ENCODE results near the gene PTK7.
"Not testable (repeated sequence)": the region's sequence is repeated elsewhere in the genome, so short reads cannot be mapped to it uniquely, and the experiment has no call there.

Gene PTK7

GRCh38 chr6:43075670-43076463 is at the start of gene PTK7:
TSS of gene PTK7 (plus strand) at chr6:43076314. CDS start at chr6:43076489, 175 bp downstream.
- Mint-ChIP-seq H3K36me3 (peaks cover 32% of the 10 kb centered on the region), H3K27me3 (peaks cover 33% of the 10 kb centered on the region), H3K4me1 (no peaks in the 10 kb centered on the region), H3K4me3 (peak within 1 kb of the TSS; percentile 51), H3K27ac (no peak within 1 kb of the TSS), H3K9me3 (no peaks in the 10 kb centered on the region)
- peak; percentile 51 for ATAC-seq

- ATAC-seq, result no peak
- Mint-ChIP-seq H3K27me3 (no peaks in the 10 kb centered on the region), H3K4me3 (no peak overlapping the region), H3K36me3 (peaks cover 53% of the 10 kb centered on the region), H3K4me1 (peaks cover 16% of the 10 kb centered on the region), H3K27ac (no peak overlapping the region), H3K9me3 (no peaks in the 10 kb centered on the region)
These were observed 49.7 kb upstream of the PTK7 start for GRCh38 chr6:43026365-43026764.

DNA sequence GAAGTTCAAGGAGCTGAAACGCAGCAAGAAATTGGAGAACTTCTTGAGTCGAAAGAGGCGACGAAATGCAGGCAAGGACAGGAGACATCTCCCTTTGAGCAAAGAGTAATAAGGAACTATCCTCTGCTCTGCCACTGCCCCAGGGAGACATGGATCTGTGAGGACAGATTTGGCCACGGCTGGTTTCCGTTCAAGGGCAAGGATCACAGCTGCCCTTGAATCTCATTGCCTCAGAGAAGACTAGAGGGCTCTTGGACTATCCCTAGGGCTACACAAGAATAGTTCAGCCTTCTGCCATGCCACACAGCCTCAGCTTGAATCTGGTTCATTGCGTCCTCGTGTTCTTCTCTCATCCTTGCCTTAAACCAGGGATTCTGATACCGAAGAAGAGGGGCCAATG is 47.0 kb upstream of the PTK7 start:
- H3K4me1 Mint-ChIP-seq, result peaks cover 7% of the 10 kb centered on the region
- no peak overlapping the region for H3K27ac Mint-ChIP-seq
- no peak overlapping the region for H3K4me3 Mint-ChIP-seq
- no peaks in the 10 kb centered on the region for H3K27me3 Mint-ChIP-seq
- H3K36me3 Mint-ChIP-seq, result peaks cover 63% of the 10 kb centered on the region
- no peak for ATAC-seq
- H3K9me3 Mint-ChIP-seq, result no peaks in the 10 kb centered on the region

GRCh38 chr6:43032326-43032725 is 43.8 kb upstream of the PTK7 start:
- H3K27ac Mint-ChIP-seq, result no peak overlapping the region
- H3K9me3 Mint-ChIP-seq, result no peaks in the 10 kb centered on the region
- no peaks in the 10 kb centered on the region for H3K4me1 Mint-ChIP-seq
- H3K4me3 Mint-ChIP-seq, result no peak overlapping the region
- peaks cover 55% of the 10 kb centered on the region for H3K36me3 Mint-ChIP-seq
- no peaks in the 10 kb centered on the region for H3K27me3 Mint-ChIP-seq
- no peak for ATAC-seq

DNA sequence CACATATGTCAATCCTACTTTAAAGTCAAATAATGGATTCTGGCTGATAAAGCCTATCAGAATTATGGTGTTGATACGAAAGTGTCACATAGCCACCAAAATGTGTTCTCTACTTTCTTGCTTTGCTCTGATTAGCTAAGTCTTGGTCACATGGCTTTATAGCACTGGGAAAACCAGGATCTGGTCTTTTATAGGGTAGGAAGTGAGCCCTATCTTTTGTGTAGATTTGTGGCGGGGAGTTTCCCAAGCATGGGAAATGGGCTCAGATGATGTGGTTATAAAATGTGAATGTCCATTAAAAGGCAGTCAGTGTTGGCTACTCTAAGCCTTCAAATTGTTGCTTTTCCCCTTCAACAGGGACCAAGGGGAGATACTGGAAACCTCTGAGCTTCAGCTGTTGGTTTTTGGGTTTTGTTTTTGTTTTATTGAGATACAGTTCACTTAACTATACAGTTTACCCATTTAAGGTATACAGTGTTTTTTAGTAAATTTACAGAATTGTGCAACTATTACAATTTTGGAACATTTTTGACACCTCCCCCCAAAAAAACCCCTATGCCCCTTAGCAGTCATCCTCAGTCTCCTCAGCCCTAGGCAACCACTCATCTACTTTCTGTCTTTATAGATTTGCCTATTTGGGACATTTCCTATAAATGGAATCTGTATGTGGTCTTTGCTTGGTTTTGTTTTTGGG is 42.5 kb upstream of the PTK7 start:
- Mint-ChIP-seq H3K36me3 (peaks cover 56% of the 10 kb centered on the region), H3K27ac (no peak overlapping the region), H3K4me1 (no peaks in the 10 kb centered on the region)

GRCh38 chr6:43034190-43034525 is 42.0 kb upstream of the PTK7 start:
- H3K4me3 Mint-ChIP-seq, result no peak overlapping the region
- H3K4me1 Mint-ChIP-seq, result no peaks in the 10 kb centered on the region
- peaks cover 56% of the 10 kb centered on the region for H3K36me3 Mint-ChIP-seq
- ATAC-seq, result no peak
- H3K9me3 Mint-ChIP-seq, result no peaks in the 10 kb centered on the region
- no peaks in the 10 kb centered on the region for H3K27me3 Mint-ChIP-seq
- no peak overlapping the region for H3K27ac Mint-ChIP-seq

More for the DNA sequence above, 42.5 kb upstream of the PTK7 start:
- Mint-ChIP-seq H3K4me3 (no peak overlapping the region), H3K9me3 (no peaks in the 10 kb centered on the region), H3K27me3 (no peaks in the 10 kb centered on the region)
- no peak for ATAC-seq

DNA sequence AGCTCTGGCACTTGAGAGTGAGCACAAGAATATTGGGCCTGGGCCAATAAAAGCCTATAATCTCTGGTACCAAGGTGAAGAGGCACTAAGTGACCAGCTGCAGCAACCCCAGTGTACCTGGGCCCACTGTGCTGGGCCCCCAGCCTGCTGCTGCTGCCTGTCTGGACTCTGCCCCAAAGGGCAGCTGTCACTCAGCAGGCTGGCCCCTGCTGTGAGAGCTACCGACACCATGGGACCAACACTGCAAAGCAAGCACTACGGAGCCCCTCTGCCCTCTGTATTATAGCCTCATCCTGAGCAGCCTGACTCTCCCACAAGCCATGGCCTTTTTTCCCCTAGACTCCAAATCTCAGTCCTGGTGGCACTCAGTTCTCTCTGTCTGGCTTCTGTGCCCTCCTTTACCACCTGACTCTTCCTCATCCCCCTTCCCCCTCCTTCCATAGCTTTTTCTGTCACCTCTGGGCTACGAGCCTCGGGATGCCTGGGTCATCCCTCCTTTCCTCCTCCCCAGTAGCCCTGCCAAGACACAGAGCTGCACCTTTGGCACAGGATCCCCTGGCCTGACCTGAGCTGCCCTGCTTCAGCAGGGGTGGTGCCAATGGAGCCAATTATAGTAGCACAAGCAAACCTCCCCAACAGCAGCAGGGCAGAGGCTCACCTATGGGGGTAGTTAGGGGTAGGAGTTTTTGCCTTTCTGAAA is 40.5 kb upstream of the PTK7 start:
- Mint-ChIP-seq H3K27me3 (no peaks in the 10 kb centered on the region), H3K36me3 (peaks cover 56% of the 10 kb centered on the region)

DNA sequence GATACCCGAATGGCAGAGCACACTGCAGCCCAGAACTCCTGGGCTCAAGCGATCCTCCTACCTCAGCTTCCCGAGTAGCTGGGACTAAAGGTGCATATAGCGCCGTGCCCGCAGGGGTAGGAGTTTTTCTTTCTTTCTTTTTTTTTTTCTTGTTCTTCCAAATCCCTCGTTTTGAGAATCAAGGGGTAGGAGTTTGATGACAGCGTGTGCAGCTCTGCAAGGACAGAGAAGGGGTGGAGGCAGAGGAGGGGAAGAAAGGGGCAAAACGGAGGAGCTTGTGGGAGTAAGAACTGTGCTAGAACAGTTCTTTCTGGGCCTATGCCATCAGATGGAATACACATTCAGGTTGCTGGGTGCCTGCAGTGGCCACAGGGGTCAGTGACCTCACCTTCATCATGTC is 39.4 kb upstream of the PTK7 start:
- Mint-ChIP-seq H3K9me3 (no peaks in the 10 kb centered on the region), H3K4me3 (no peak overlapping the region), H3K27me3 (no peaks in the 10 kb centered on the region), H3K4me1 (peaks cover 5% of the 10 kb centered on the region), H3K27ac (no peak overlapping the region), H3K36me3 (peaks cover 62% of the 10 kb centered on the region)
- no peak for ATAC-seq

More for the DNA sequence above, 40.5 kb upstream of the PTK7 start:
- no peak for ATAC-seq
- Mint-ChIP-seq H3K4me3 (no peak overlapping the region), H3K4me1 (no peaks in the 10 kb centered on the region), H3K9me3 (no peaks in the 10 kb centered on the region), H3K27ac (no peak overlapping the region)

- Mint-ChIP-seq H3K27ac (no peak overlapping the region), H3K4me1 (peaks cover 5% of the 10 kb centered on the region), H3K4me3 (no peak overlapping the region), H3K27me3 (no peaks in the 10 kb centered on the region), H3K9me3 (no peaks in the 10 kb centered on the region), H3K36me3 (peaks cover 59% of the 10 kb centered on the region)
- ATAC-seq, result no peak
These were observed 38.9 kb upstream of the PTK7 start for GRCh38 chr6:43037197-43037596.

DNA sequence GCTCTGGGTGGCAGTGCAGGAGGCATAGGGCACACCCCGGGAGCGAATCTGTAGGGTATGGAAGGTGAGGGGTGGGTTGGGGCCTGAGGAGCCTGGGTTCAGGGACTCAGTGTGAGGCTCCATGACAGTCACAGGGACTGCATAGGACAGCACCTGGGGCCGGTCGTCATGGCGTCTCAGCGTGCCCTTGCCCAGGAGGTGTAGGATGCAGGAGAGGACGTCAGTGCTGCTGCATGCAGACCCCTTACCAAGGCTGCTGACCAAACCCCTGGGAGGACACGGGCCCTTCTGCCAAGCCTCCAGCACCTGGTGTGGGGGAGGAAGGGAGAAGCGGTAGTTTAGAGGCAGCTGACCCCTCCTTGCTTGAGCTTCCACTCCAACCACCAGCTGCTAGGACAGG is 38.4 kb upstream of the PTK7 start:
- H3K27me3 Mint-ChIP-seq, result no peaks in the 10 kb centered on the region
- H3K27ac Mint-ChIP-seq, result no peak overlapping the region
- ATAC-seq, result no peak
- H3K9me3 Mint-ChIP-seq, result no peaks in the 10 kb centered on the region
- H3K36me3 Mint-ChIP-seq, result peaks cover 64% of the 10 kb centered on the region
- H3K4me1 Mint-ChIP-seq, result peaks cover 5% of the 10 kb centered on the region
- no peak overlapping the region for H3K4me3 Mint-ChIP-seq

GRCh38 chr6:43038727-43039126 is 37.4 kb upstream of the PTK7 start:
- Mint-ChIP-seq H3K4me3 (no peak overlapping the region), H3K9me3 (no peaks in the 10 kb centered on the region), H3K27ac (no peak overlapping the region), H3K4me1 (peaks cover 5% of the 10 kb centered on the region), H3K27me3 (no peaks in the 10 kb centered on the region), H3K36me3 (peaks cover 67% of the 10 kb centered on the region)
- no peak for ATAC-seq

- Mint-ChIP-seq H3K4me3 (no peak overlapping the region), H3K36me3 (peaks cover 74% of the 10 kb centered on the region), H3K9me3 (no peaks in the 10 kb centered on the region), H3K4me1 (peaks cover 5% of the 10 kb centered on the region), H3K27me3 (no peaks in the 10 kb centered on the region), H3K27ac (no peak overlapping the region)
- no peak for ATAC-seq
These were observed 35.4 kb upstream of the PTK7 start for GRCh38 chr6:43040542-43041257.

DNA sequence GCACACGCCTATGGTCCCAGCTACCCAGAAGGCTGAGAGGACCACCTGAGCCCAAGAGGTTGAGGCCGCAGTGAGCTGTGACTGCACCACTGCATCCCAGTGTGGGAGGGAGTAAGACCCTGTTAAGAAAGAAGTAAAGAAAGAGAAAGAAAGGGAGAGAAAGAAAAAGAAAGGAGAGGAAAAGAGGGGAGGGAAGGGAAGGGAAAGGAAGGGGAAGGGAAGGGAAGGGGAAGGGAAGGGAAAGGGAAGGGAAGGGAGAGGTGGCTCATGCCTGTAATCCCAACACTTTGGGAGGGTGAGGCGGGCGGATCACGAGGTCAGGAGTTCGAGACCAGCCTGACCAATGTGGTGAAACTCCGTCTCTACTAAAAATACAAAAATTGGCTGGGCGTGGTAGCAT is 34.6 kb upstream of the PTK7 start:
- H3K36me3 Mint-ChIP-seq, result peaks cover 78% of the 10 kb centered on the region
- not testable (repeated sequence) for H3K4me1 Mint-ChIP-seq, H3K9me3 Mint-ChIP-seq, H3K27me3 Mint-ChIP-seq, H3K27ac Mint-ChIP-seq, ATAC-seq, H3K4me3 Mint-ChIP-seq

DNA sequence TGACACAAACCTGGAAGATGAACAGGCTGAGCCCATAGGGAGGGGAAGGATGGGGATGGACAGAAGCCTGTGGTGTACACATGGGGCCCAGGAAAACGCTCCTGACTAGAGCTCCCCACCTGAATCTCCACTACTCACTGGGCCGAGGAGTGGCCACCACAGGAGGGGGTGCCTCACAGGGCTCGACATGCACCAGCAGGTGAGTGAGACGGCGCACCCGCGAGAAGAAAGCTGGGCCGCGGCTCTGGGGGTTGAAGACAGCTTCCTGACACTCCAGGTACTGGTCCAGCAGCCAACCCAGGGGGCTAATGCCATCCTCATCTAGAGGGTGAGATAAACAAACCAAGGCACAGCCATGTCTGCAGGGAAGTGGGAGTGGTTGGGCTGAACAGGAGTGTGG is 32.8 kb upstream of the PTK7 start:
- Mint-ChIP-seq H3K36me3 (peaks cover 73% of the 10 kb centered on the region), H3K27ac (no peak overlapping the region), H3K4me1 (peaks cover 5% of the 10 kb centered on the region), H3K4me3 (no peak overlapping the region), H3K27me3 (no peaks in the 10 kb centered on the region), H3K9me3 (no peaks in the 10 kb centered on the region)
- ATAC-seq, result no peak

DNA sequence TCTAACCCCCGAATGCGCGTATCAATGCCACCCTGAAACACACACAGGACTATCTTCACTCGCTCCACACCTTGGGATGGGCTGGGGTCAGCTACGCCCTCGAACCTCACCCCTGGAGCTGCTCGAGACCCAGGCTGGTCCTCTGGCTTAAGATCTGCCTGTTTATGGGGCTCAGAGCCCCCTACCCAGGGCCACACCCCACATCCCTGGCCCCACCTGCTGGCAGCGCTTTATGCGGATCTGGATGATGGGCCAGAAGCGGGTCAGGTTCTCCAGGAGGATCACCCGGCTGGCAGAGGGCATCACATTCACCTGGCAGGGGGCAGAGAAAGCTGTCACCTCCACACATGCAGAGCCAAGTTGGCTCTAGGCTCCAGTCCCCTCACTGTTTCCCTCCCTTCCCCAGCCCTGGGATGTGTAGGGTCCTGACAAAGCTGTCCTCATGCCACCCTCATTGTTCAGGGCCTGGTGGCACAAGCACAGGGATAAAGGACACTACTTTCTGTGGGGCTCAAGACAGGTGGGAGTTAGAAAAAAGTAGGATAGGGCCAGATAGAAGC is 30.7 kb upstream of the PTK7 start:
- no peak for ATAC-seq
- Mint-ChIP-seq H3K4me1 (peaks cover 7% of the 10 kb centered on the region), H3K27me3 (no peaks in the 10 kb centered on the region), H3K36me3 (peaks cover 74% of the 10 kb centered on the region), H3K4me3 (no peak overlapping the region), H3K27ac (no peak overlapping the region), H3K9me3 (no peaks in the 10 kb centered on the region)
